WTC11 (cell line): Measurements from ENCODE around the gene SNRNP200.

Source experiments
- CTCF ChIP-seq: fragments of 200-600 bp; IDR thresholded peaks from 2 replicates; pipeline ENCODE4 v1.8.0; 2022; ENCODE audit warnings: antibody characterized with exemption
- ZBTB21 ChIP-seq: sonication (generic); formaldehyde crosslinking; IDR thresholded peaks from 2 replicates; pipeline ENCODE4 v1.8.1; 2023; ENCODE audit warnings: mild to moderate bottlenecking, missing genetic modification reagents, borderline replicate concordance
- TF ChIP-seq, protein P1 (sequence below): sonication (generic); formaldehyde crosslinking; IDR thresholded peaks from 2 replicates; pipeline ENCODE4 v1.8.0; 2023; ENCODE audit warnings: missing genetic modification reagents, mild to moderate bottlenecking, borderline replicate concordance

DNA sequence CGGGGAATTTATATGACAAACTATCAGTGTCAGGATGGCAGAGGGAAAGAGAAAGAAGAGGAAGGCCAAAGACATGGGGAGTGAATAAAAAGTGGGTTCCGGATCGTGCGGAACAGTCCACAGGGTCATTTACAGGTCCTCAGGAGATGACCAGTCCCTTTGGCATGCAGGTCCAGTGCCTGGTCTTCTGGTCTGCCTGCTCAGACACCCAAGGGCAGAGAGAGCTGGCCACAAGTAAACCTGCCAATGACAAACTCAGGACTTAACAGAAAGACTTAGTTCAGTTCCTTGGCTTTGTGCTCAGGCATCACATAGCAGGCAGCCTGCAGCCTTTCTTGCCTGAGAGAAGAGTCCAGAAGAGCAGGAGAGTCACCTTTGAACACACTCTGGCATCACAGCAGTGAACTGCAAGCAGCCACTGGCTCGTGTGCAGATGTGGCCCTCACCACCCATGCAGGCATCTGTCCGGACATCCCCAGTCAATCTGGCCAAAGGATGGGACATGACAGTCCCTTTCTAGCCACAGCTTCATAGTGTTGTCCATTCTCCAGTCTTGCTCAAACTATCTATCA, 53.5 kb downstream of the SNRNP200 start:
- TF ChIP-seq ZBTB21 (CRISPR knock-in tag) (no peak), CTCF (no peak)
- TF ChIP-seq, protein P1, sequence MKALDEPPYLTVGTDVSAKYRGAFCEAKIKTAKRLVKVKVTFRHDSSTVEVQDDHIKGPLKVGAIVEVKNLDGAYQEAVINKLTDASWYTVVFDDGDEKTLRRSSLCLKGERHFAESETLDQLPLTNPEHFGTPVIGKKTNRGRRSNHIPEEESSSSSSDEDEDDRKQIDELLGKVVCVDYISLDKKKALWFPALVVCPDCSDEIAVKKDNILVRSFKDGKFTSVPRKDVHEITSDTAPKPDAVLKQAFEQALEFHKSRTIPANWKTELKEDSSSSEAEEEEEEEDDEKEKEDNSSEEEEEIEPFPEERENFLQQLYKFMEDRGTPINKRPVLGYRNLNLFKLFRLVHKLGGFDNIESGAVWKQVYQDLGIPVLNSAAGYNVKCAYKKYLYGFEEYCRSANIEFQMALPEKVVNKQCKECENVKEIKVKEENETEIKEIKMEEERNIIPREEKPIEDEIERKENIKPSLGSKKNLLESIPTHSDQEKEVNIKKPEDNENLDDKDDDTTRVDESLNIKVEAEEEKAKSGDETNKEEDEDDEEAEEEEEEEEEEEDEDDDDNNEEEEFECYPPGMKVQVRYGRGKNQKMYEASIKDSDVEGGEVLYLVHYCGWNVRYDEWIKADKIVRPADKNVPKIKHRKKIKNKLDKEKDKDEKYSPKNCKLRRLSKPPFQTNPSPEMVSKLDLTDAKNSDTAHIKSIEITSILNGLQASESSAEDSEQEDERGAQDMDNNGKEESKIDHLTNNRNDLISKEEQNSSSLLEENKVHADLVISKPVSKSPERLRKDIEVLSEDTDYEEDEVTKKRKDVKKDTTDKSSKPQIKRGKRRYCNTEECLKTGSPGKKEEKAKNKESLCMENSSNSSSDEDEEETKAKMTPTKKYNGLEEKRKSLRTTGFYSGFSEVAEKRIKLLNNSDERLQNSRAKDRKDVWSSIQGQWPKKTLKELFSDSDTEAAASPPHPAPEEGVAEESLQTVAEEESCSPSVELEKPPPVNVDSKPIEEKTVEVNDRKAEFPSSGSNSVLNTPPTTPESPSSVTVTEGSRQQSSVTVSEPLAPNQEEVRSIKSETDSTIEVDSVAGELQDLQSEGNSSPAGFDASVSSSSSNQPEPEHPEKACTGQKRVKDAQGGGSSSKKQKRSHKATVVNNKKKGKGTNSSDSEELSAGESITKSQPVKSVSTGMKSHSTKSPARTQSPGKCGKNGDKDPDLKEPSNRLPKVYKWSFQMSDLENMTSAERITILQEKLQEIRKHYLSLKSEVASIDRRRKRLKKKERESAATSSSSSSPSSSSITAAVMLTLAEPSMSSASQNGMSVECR (CRISPR knock-in tag) = no peak
